CD4-positive, alpha-beta T cell (primary cell): Measurements from ENCODE around the gene MYL10. TPM values are rescaled to one million over a fixed set of nuclear protein-coding genes. Genes with fewer than 3 reads are reported as not detected.

Source experiments
- ATAC-seq: fragments of 200-7000 bp; cut with Tn5 transposase; one replicate; pipeline ENCODE4 v1.10.0; 2022; ENCODE audit warnings: mild to moderate bottlenecking; ENCODE audit not compliant: poor library complexity
- CTCF ChIA-PET: fragments of 350-600 bp; sonication (Branson Sonifier 250); formaldehyde crosslinking; loops from one replicate; lab custom pipeline; 2021; ENCODE audit warnings: antibody characterized with exemption, inconsistent platforms; lab: Charles Lee
- POLR2A ChIA-PET: fragments of 350-600 bp; sonication (Branson Sonifier 250); formaldehyde crosslinking; loops from one replicate; lab custom pipeline; 2021; ENCODE audit warnings: antibody characterized with exemption, inconsistent platforms; lab: Charles Lee
- DNase-seq, 14 experiments: peaks; one replicate each; pipeline ENCODE4 v3.0.0-alpha.2; 2013 to 2020; ENCODE audit warnings: mixed read lengths in 2 of 14
- H3K27ac ChIP-seq, 2 donors: one replicate each; pipeline versions ENCODE4 v1.5.1 to v1.7.0; 2013; ENCODE audit warnings: low read length in 2 of 2, low read depth in 1 of 2, mild to moderate bottlenecking in 1 of 2
- H3K27me3 ChIP-seq, 2 experiments: 1 replicate in 1 of 2; 2 replicates in 1 of 2; pipeline versions ENCODE4 v1.6.1 to v1.7.0; 2013; ENCODE audit warnings: low read length in 2 of 2, control low read depth in 1 of 2, mild to moderate bottlenecking in 1 of 2, moderate library complexity in 1 of 2; ENCODE audit not compliant: insufficient read depth in 2 of 2, control insufficient read depth in 1 of 2
- H3K36me3 ChIP-seq: one replicate; pipeline ENCODE4 v1.6.1; 2013; ENCODE audit warnings: low read length, control low read depth; ENCODE audit not compliant: insufficient read depth
- H3K4me1 ChIP-seq: one replicate; pipeline ENCODE4 v1.6.1; 2013; ENCODE audit warnings: low read length, control low read depth; ENCODE audit not compliant: insufficient read depth
- H3K4me3 ChIP-seq: one replicate; pipeline ENCODE4 v1.5.1; 2013; ENCODE audit warnings: mild to moderate bottlenecking, low read length, moderate library complexity
- H3K9me3 ChIP-seq, 2 experiments: 1 replicate in 1 of 2; 2 replicates in 1 of 2; pipeline versions ENCODE4 v1.6.1 to v1.7.0; 2013; ENCODE audit warnings: low read length in 2 of 2, mild to moderate bottlenecking in 2 of 2, control low read depth in 1 of 2, moderate library complexity in 1 of 2; ENCODE audit not compliant: control insufficient read depth in 1 of 2, insufficient read depth in 1 of 2
- H3K27ac Mint-ChIP-seq: one replicate; pipeline ENCODE4 v1.8.0; 2020; ENCODE audit warnings: mixed read lengths
- H3K27me3 Mint-ChIP-seq: one replicate; pipeline ENCODE4 v1.8.0; 2021; ENCODE audit warnings: mixed read lengths
- H3K36me3 Mint-ChIP-seq: one replicate; pipeline ENCODE4 v1.8.0; 2021; ENCODE audit warnings: low read depth, mixed read lengths
- H3K4me1 Mint-ChIP-seq: one replicate; pipeline ENCODE4 v1.8.0; 2021; ENCODE audit warnings: low read depth, mixed read lengths
- H3K4me3 Mint-ChIP-seq: one replicate; pipeline ENCODE4 v1.8.0; 2020; ENCODE audit warnings: mild to moderate bottlenecking, mixed read lengths
- H3K9me3 Mint-ChIP-seq: one replicate; pipeline ENCODE4 v1.8.0; 2020; ENCODE audit warnings: mixed read lengths
- intact Hi-C, 2 experiments: fragments of 100-400 bp; cut with DNase I in 1 of 2; cut with micrococcal nuclease in 1 of 2; formaldehyde crosslinking; loops; one replicate each; pipeline versions ENCODE4 v1.15.1 to v1.9.0; 2023 to 2025; cut with DNase I, micrococcal nuclease
- total RNA-seq, 174 experiments: library from RNA in 2 of 174; stranded (reverse) in 2 of 174; gene quantifications; one replicate each; pipeline ENCODE4 v1.2.3 and lab custom pipeline; 2021 to 2026
- TF ChIP-seq, protein P1 (sequence below): fragments of 200-600 bp; IDR thresholded peaks from one replicate; pipeline ENCODE4 v1.8.0; 2022; ENCODE audit warnings: antibody characterized with exemption, mild to moderate bottlenecking

The MYL10 gene
- total RNA-seq, 2 experiments from 2014 or later, result not detected

DNA sequence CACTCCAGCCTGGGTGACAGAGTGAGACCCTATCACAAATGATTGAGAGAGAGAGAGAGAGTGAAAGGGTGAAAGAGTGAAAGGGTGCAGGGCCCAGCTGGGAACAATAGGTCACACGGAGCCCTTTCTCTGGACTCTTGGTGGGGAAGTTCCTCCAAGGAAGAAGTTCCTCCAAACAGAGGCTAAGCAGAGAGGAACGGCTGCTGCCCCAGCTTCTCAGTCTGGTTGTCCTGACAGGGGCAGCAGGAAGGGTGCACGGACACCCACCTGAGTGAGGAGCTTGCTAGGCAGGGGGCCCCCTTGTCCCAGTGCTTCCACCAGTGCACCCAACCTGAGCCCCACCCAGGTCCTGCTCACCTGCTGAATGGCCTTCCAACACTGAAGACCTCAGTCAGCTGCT is 38.8 kb upstream of the MYL10 start:
- intact Hi-C loops, result no loop called here
- Mint-ChIP-seq H3K27me3 (no peaks in the 10 kb centered on the region), H3K27ac (no peak overlapping the region), H3K36me3 (no peaks in the 10 kb centered on the region), H3K4me3 (no peak overlapping the region), H3K4me1 (no peaks in the 10 kb centered on the region), H3K9me3 (peaks cover 5% of the 10 kb centered on the region)
- TF ChIP-seq, protein P1, sequence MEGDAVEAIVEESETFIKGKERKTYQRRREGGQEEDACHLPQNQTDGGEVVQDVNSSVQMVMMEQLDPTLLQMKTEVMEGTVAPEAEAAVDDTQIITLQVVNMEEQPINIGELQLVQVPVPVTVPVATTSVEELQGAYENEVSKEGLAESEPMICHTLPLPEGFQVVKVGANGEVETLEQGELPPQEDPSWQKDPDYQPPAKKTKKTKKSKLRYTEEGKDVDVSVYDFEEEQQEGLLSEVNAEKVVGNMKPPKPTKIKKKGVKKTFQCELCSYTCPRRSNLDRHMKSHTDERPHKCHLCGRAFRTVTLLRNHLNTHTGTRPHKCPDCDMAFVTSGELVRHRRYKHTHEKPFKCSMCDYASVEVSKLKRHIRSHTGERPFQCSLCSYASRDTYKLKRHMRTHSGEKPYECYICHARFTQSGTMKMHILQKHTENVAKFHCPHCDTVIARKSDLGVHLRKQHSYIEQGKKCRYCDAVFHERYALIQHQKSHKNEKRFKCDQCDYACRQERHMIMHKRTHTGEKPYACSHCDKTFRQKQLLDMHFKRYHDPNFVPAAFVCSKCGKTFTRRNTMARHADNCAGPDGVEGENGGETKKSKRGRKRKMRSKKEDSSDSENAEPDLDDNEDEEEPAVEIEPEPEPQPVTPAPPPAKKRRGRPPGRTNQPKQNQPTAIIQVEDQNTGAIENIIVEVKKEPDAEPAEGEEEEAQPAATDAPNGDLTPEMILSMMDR, result no peak
- no peak overlapping the region for H3K4me3 ChIP-seq
- no peaks in the 10 kb centered on the region for H3K36me3 ChIP-seq
- H3K9me3 ChIP-seq, result peaks cover 0 to 18% of the 10 kb centered on the region in 2 experiments
- DNase-seq, result no peak
- ATAC-seq, result no peak
- H3K27ac ChIP-seq, result no peak overlapping the region
- CTCF ChIA-PET, result no interaction called here
- POLR2A ChIA-PET, result no interaction called here
- no peaks in the 10 kb centered on the region for H3K27me3 ChIP-seq
- H3K4me1 ChIP-seq, result no peaks in the 10 kb centered on the region

DNA sequence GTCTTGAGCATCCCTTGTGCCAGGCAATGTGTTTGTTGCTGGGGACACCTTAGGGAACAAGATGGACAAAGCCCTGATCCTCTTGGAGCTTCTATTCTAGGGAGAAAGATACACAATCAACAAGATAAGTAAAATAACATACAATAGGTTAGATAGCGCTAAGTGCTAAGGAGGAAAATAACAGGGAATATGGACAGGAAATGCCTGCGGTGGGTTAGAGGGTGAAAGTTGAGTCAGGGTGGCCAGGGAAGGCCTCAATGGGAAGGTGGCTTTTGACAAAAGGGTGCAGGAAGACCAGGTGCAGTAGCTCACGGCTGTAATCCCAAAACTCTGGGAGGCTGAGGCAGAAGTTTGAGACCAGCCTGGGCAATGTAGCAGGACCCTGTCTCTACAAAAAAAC is 38.3 kb upstream of the MYL10 start:
- no peaks in the 10 kb centered on the region for H3K27me3 ChIP-seq
- H3K27me3 Mint-ChIP-seq, result no peaks in the 10 kb centered on the region
- H3K9me3 ChIP-seq, result peaks cover 0 to 15% of the 10 kb centered on the region in 2 experiments
- H3K9me3 Mint-ChIP-seq, result peaks cover 6% of the 10 kb centered on the region
- no peak overlapping the region for H3K27ac Mint-ChIP-seq
- H3K36me3 Mint-ChIP-seq, result no peaks in the 10 kb centered on the region
- no peaks in the 10 kb centered on the region for H3K4me1 ChIP-seq
- TF ChIP-seq, protein P1, result no peak
- H3K4me3 ChIP-seq, result no peak overlapping the region
- no peaks in the 10 kb centered on the region for H3K4me1 Mint-ChIP-seq
- DNase-seq, result no peak
- H3K27ac ChIP-seq, result no peak overlapping the region
- no peaks in the 10 kb centered on the region for H3K36me3 ChIP-seq
- CTCF ChIA-PET, result interaction anchor here (0.6 kb wide), 1 partner anchor 66 kb away, joined by 3 read pairs; no protein-coding TSS in a partner anchor
- POLR2A ChIA-PET, result no interaction called here
- no peak overlapping the region for H3K4me3 Mint-ChIP-seq
- intact Hi-C loops, result no loop called here
- ATAC-seq, result no peak

DNA sequence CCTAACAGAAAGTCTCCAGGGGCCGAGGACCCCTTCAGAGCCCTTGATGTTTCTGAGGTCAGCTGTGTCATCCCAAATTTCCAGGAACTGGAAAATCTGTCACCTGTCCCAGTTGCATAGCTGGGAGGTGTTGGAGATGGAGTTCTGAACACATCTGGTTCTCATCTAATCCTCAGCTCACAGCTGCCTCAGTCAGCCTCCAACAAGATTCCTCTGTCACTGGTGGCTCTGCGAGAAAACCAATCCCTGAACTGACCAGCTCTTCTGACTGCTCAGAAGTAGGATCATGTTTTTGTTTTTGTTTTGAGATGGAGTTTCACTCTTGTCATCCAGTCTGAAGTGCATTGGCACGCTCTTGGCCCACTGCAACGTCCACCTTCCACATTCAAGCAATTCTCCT is 37.6 kb upstream of the MYL10 start:
- DNase-seq (no peak), ATAC-seq (no peak)
- peaks cover 0 to 15% of the 10 kb centered on the region in 2 experiments for H3K9me3 ChIP-seq
- H3K4me3 ChIP-seq, result no peak overlapping the region
- H3K27ac ChIP-seq, result no peak overlapping the region
- ChIA-PET POLR2A (no interaction called here), CTCF (no interaction called here)
- TF ChIP-seq, protein P1, result no peak
- no peaks in the 10 kb centered on the region for H3K36me3 ChIP-seq
- no peaks in the 10 kb centered on the region for H3K27me3 Mint-ChIP-seq
- peaks cover 6% of the 10 kb centered on the region for H3K9me3 Mint-ChIP-seq
- H3K27ac Mint-ChIP-seq, result no peak overlapping the region
- no peak overlapping the region for H3K4me3 Mint-ChIP-seq
- H3K27me3 ChIP-seq, result no peaks in the 10 kb centered on the region
- intact Hi-C loops, result no loop called here
- no peaks in the 10 kb centered on the region for H3K4me1 Mint-ChIP-seq
- no peaks in the 10 kb centered on the region for H3K4me1 ChIP-seq
- no peaks in the 10 kb centered on the region for H3K36me3 Mint-ChIP-seq
